Tibial artery (tissue), 4 donors: ENCODE measurements around the gene VSIG10L.

ENCODE experiments used
- DNase-seq, 2 donors: peaks; one replicate each; pipeline ENCODE4 v3.0.0-alpha.2; 2019
- H3K27ac ChIP-seq, 2 donors: fragments of 200-600 bp; sonication (generic) in 1 of 2; 1 replicate in 1 of 2; 2 replicates in 1 of 2; pipeline ENCODE4 v1.5.1; 2018 to 2019; ENCODE audit warnings: mild to moderate bottlenecking in 1 of 2
- H3K27me3 ChIP-seq, 2 donors: fragments of 200-600 bp; sonication (generic) in 1 of 2; one replicate each; pipeline versions ENCODE4 v1.5.1 to v1.6.0; 2016 to 2019
- H3K36me3 ChIP-seq, 3 donors: fragments of 200-600 bp; sonication (generic) in 2 of 3; one replicate each; pipeline ENCODE4 v1.5.1; 2016 to 2019; ENCODE audit warnings: mild to moderate bottlenecking in 2 of 3
- H3K4me1 ChIP-seq, 4 donors: fragments of 200-600 bp; sonication (generic) in 2 of 4; 1 replicate in 3 of 4; 2 replicates in 1 of 4; pipeline ENCODE4 v1.5.1; 2016 to 2019
- H3K4me3 ChIP-seq, 2 donors: fragments of 200-600 bp; sonication (generic) in 1 of 2; 1 replicate in 1 of 2; 2 replicates in 1 of 2; pipeline ENCODE4 v1.5.1; 2018 to 2019; ENCODE audit warnings: mild to moderate bottlenecking in 2 of 2
- H3K9me3 ChIP-seq, 3 donors: fragments of 200-600 bp; sonication (generic) in 1 of 3; one replicate each; pipeline ENCODE4 v1.5.1; 2016 to 2019
- intact Hi-C: fragments of 100-400 bp; cut with DNase I; formaldehyde crosslinking; loops from one replicate; pipeline ENCODE4 v1.15.0; 2023; ENCODE audit warnings: low total_unique reads
- TF ChIP-seq, protein P1 (sequence below), 2 experiments: fragments of 200-600 bp in 1 of 2; fragments of 450-650 bp in 1 of 2; IDR thresholded peaks; one replicate each; pipeline ENCODE4 v1.5.1; 2017 to 2019; ENCODE audit warnings: antibody characterized with exemption in 2 of 2, mild to moderate bottlenecking in 1 of 2, moderate library complexity in 1 of 2

Gene VSIG10L

DNA sequence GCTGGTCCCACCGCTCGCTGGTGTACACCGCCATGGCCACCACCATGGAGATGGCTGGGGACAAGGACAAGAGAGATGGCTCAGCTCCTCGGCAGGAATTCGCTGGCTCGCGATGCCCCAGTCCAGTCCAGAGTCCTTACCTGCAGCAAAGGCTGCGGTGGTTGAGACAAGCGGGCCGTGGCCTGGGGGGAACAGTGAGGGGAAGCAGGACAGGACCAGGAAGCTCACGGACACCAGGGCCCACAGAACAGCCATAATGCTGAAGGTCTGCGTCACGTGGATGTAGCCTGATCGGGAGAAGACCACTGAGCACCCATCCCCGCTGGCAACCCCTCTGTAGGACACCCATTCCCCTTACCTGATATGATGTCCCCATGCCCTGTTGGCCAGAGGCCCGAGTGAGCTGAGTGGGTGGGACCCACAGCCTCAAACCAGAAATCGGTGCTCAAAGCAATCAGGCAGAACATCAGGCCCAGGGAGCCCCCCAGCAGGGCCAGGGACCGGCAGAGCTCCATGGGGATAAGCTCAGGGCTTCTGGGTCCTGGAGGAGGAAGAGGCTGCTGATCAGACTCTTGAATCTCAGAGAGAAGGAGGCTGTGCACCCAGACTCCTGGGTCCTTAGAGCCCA, 30.2 kb upstream of the VSIG10L start:
- Histone ChIP-seq H3K4me3 (no peak overlapping the region), H3K4me1 (peaks cover 0 to 8% (median 7%) of the 10 kb centered on the region in 4 donors), H3K9me3 (no peaks in the 10 kb centered on the region), H3K27ac (no peak overlapping the region), H3K27me3 (peaks cover 0 to 2% of the 10 kb centered on the region in 2 donors), H3K36me3 (no peaks in the 10 kb centered on the region)
- DNase-seq: no peak
- TF ChIP-seq, protein P1, sequence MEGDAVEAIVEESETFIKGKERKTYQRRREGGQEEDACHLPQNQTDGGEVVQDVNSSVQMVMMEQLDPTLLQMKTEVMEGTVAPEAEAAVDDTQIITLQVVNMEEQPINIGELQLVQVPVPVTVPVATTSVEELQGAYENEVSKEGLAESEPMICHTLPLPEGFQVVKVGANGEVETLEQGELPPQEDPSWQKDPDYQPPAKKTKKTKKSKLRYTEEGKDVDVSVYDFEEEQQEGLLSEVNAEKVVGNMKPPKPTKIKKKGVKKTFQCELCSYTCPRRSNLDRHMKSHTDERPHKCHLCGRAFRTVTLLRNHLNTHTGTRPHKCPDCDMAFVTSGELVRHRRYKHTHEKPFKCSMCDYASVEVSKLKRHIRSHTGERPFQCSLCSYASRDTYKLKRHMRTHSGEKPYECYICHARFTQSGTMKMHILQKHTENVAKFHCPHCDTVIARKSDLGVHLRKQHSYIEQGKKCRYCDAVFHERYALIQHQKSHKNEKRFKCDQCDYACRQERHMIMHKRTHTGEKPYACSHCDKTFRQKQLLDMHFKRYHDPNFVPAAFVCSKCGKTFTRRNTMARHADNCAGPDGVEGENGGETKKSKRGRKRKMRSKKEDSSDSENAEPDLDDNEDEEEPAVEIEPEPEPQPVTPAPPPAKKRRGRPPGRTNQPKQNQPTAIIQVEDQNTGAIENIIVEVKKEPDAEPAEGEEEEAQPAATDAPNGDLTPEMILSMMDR (IDR thresholded peaks at IDR 0.05): no peak
- intact Hi-C loops: no loop called here

GRCh38 chr19:51371186-51371690, 29.3 kb upstream of the VSIG10L start:
- H3K36me3 ChIP-seq: no peaks in the 10 kb centered on the region
- TF ChIP-seq, protein P1 (IDR thresholded peaks at IDR 0.05): no peak
- no peak for DNase-seq
- no peaks in the 10 kb centered on the region for H3K9me3 ChIP-seq
- no peak overlapping the region for H3K4me3 ChIP-seq
- intact Hi-C loops: no loop called here
- H3K27me3 ChIP-seq: peaks cover 0 to 2% of the 10 kb centered on the region in 2 donors
- no peak overlapping the region for H3K27ac ChIP-seq
- peaks cover 0 to 8% (median 7%) of the 10 kb centered on the region in 4 donors for H3K4me1 ChIP-seq

DNA sequence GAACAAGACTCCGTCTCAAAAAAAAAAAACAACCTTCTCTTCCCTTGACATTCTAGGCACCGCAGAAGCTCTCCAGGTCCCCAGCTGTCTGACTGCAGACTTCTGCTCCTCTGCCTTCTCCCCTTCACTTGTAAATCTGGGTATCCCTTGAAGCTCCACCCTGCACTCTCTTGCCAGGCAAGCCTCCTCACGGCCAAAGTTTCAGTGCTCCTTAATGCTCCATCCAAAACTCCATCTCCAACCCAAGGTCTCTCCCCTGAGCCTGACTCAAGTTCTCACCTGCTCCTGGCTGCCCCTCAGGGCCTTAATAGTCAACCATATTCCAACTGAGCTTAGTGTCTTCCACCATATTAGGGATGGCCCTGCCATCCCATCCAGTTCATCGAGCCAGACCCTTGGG, 28.3 kb upstream of the VSIG10L start:
- intact Hi-C loops: no loop called here
- H3K27me3 ChIP-seq: peaks cover 0 to 2% of the 10 kb centered on the region in 2 donors
- H3K4me3 ChIP-seq: no peak overlapping the region
- no peaks in the 10 kb centered on the region for H3K36me3 ChIP-seq
- TF ChIP-seq, protein P1 (IDR thresholded peaks at IDR 0.05): no peak
- no peak for DNase-seq
- H3K9me3 ChIP-seq: no peaks in the 10 kb centered on the region
- H3K27ac ChIP-seq: no peak overlapping the region
- H3K4me1 ChIP-seq: peaks cover 0 to 14% (median 10%) of the 10 kb centered on the region in 4 donors

GRCh38 chr19:51368366-51369282, 26.7 kb upstream of the VSIG10L start, which contains the start of gene CLDND2:
TSS of gene CLDND2 (minus strand) at chr19:51369003. CDS start at chr19:51368577, 426 bp downstream.
- no peak for DNase-seq
- TF ChIP-seq, protein P1 (IDR thresholded peaks at IDR 0.05): no peak
- peaks cover 0 to 29% (median 19%) of the 10 kb centered on the region in 4 donors for H3K4me1 ChIP-seq
- H3K9me3 ChIP-seq: no peaks in the 10 kb centered on the region
- peak within 1 kb of the TSS; percentile 97 for H3K27ac ChIP-seq
- intact Hi-C loops: loop anchor here (10.0 kb wide), 1 partner anchor 316 kb away; no protein-coding TSS in a partner anchor
- peaks cover 0 to 2% of the 10 kb centered on the region in 2 donors for H3K27me3 ChIP-seq
- peak within 1 kb of the TSS; percentile 71 to 97 for H3K4me3 ChIP-seq
- H3K36me3 ChIP-seq: no peaks in the 10 kb centered on the region

GRCh38 chr19:51367565-51368365, 25.8 kb upstream of the VSIG10L start:
- intact Hi-C loops: loop anchor here (10.0 kb wide), 1 partner anchor 317 kb away; no protein-coding TSS in a partner anchor
- peaks cover 0 to 29% (median 22%) of the 10 kb centered on the region in 4 donors for H3K4me1 ChIP-seq
- H3K27ac ChIP-seq: peak overlapping the region; percentile 97
- H3K27me3 ChIP-seq: peaks cover 0 to 2% of the 10 kb centered on the region in 2 donors
- peak; percentile 99 to 100 for DNase-seq
- TF ChIP-seq, protein P1 (IDR thresholded peaks at IDR 0.05): no peak
- H3K9me3 ChIP-seq: no peaks in the 10 kb centered on the region
- no peaks in the 10 kb centered on the region for H3K36me3 ChIP-seq
- peak overlapping the region; percentile 71 to 97 for H3K4me3 ChIP-seq
